Liver (tissue), 9 donors: Measurements from ENCODE around the gene CYP24A1. TPM values are rescaled to one million over a fixed set of nuclear protein-coding genes. Genes with fewer than 3 reads are reported as not detected.

Experiments
- DNase-seq: peaks from one replicate; pipeline ENCODE4 v3.0.0-alpha.2; 2017; ENCODE audit warnings: low spot score
- H3K27ac ChIP-seq, 2 donors: one replicate each; pipeline ENCODE4 v1.7.0; 2013; ENCODE audit warnings: inconsistent platforms in 2 of 2, low read length in 2 of 2, control low read depth in 1 of 2, low read depth in 1 of 2, mild to moderate bottlenecking in 1 of 2
- H3K27me3 ChIP-seq, 4 donors: one replicate each; pipeline versions ENCODE4 v1.6.1 to v1.7.0; 2013; ENCODE audit warnings: low read length in 3 of 4, inconsistent platforms in 1 of 4, mild to moderate bottlenecking in 1 of 4, moderate library complexity in 1 of 4; ENCODE audit not compliant: control insufficient read depth in 4 of 4, insufficient read depth in 4 of 4
- H3K36me3 ChIP-seq, 4 donors: one replicate each; pipeline versions ENCODE4 v1.6.1 to v1.7.0; 2013; ENCODE audit warnings: low read length in 3 of 4, mild to moderate bottlenecking in 3 of 4, low read depth in 1 of 4, moderate library complexity in 1 of 4; ENCODE audit not compliant: control insufficient read depth in 4 of 4, insufficient read depth in 3 of 4
- H3K4me1 ChIP-seq, 4 donors: one replicate each; pipeline versions ENCODE4 v1.6.1 to v1.7.0; 2013; ENCODE audit warnings: low read length in 3 of 4, mild to moderate bottlenecking in 3 of 4, moderate library complexity in 1 of 4; ENCODE audit not compliant: control insufficient read depth in 4 of 4, insufficient read depth in 4 of 4
- H3K4me3 ChIP-seq, 3 donors: one replicate each; pipeline versions ENCODE4 v1.6.1 to v1.7.0; 2013; ENCODE audit warnings: low read length in 3 of 3, control low read depth in 1 of 3, low read depth in 1 of 3, mild to moderate bottlenecking in 1 of 3
- H3K9ac ChIP-seq, 2 donors: one replicate each; pipeline ENCODE4 v1.7.0; 2013; ENCODE audit warnings: low read length in 2 of 2, mild to moderate bottlenecking in 2 of 2, moderate library complexity in 2 of 2, control low read depth in 1 of 2, low read depth in 1 of 2
- H3K9me3 ChIP-seq, 4 donors: one replicate each; pipeline versions ENCODE4 v1.6.1 to v1.7.0; 2013; ENCODE audit warnings: low read length in 3 of 4; ENCODE audit not compliant: control insufficient read depth in 4 of 4
- EGR1 ChIP-seq, 2 donors: IDR thresholded peaks; 2 replicates each; pipeline ENCODE4 v1.6.1; 2016 to 2018; ENCODE audit warnings: antibody characterized with exemption in 2 of 2, low read depth in 2 of 2
- FOXA1 ChIP-seq: IDR thresholded peaks from 2 replicates; pipeline ENCODE4 v1.6.1; 2016; ENCODE audit warnings: antibody characterized with exemption
- FOXA2 ChIP-seq: IDR thresholded peaks from 2 replicates; pipeline ENCODE4 v1.6.1; 2016; ENCODE audit warnings: antibody characterized with exemption
- GABPA ChIP-seq, 2 donors: IDR thresholded peaks in 1 of 2; conservative IDR thresholded peaks in 1 of 2; 2 replicates each; pipeline ENCODE4 v1.6.1; 2016; ENCODE audit warnings: antibody characterized with exemption in 2 of 2, mild to moderate bottlenecking in 1 of 2, moderate library complexity in 1 of 2
- HNF4A ChIP-seq, 2 donors: conservative IDR thresholded peaks; 2 replicates each; pipeline ENCODE4 v1.6.1; 2016; ENCODE audit warnings: antibody characterized with exemption in 2 of 2, mild to moderate bottlenecking in 2 of 2
- HNF4G ChIP-seq: IDR thresholded peaks from 2 replicates; pipeline ENCODE4 v1.6.1; 2016; ENCODE audit warnings: antibody characterized with exemption
- JUND ChIP-seq, 2 donors: IDR thresholded peaks; 2 replicates each; pipeline ENCODE4 v1.6.1; 2016; ENCODE audit warnings: antibody characterized with exemption in 2 of 2
- NR2F2 ChIP-seq: IDR thresholded peaks from 2 replicates; pipeline ENCODE4 v1.6.1; 2016; ENCODE audit warnings: antibody characterized with exemption
- RAD21 ChIP-seq, 2 donors: IDR thresholded peaks; 2 replicates each; pipeline ENCODE4 v1.6.1; 2016; ENCODE audit warnings: antibody characterized with exemption in 2 of 2, mild to moderate bottlenecking in 2 of 2
- RXRA ChIP-seq, 2 donors: IDR thresholded peaks; 2 replicates each; pipeline ENCODE4 v1.6.1; 2017 to 2018; ENCODE audit warnings: antibody characterized with exemption in 2 of 2, mild to moderate bottlenecking in 1 of 2
- SP1 ChIP-seq: IDR thresholded peaks from 2 replicates; pipeline ENCODE4 v1.6.1; 2018; ENCODE audit warnings: antibody characterized with exemption, mild to moderate bottlenecking
- TAF1 ChIP-seq: conservative IDR thresholded peaks from 2 replicates; pipeline ENCODE4 v1.6.1; 2016; ENCODE audit warnings: antibody characterized with exemption, mild to moderate bottlenecking
- YY1 ChIP-seq: IDR thresholded peaks from 2 replicates; pipeline ENCODE4 v1.6.1; 2016; ENCODE audit warnings: antibody characterized with exemption, mild to moderate bottlenecking
- WGBS: extraction: QIAGEN DNeasy Blood & Tissue Kit; methylation state at CpG from one replicate; pipeline ENCODE4 v1.1.7; 2013; 5-methylcytosine and 5-hydroxymethylcytosine counted together
- polyA plus RNA-seq, 2 donors: library from polyadenylated mRNA; stranded (reverse) in 1 of 2; unstranded in 1 of 2; fragments of 200-250 nt in 1 of 2; fragments of >200 nt in 1 of 2; fragmentation: Nextera tagmentation in 1 of 2; extraction: Ambion mirVana in 1 of 2; gene quantifications; one replicate each; pipeline versions ENCODE4 v1.2.1 to v1.2.3, GENCODE V29; 2013 to 2015
- total RNA-seq, 2 donors: library from RNA; depleted of rRNA; stranded (reverse); fragments of >200 nt; gene quantifications; one replicate each; pipeline ENCODE4 v1.2.3, GENCODE V29; 2014
- TF ChIP-seq, protein P1 (sequence below): IDR thresholded peaks from 2 replicates; pipeline ENCODE4 v1.6.1; 2016; ENCODE audit warnings: antibody characterized with exemption
- TF ChIP-seq, protein P2 (sequence below): fragments of 150-350 bp; IDR thresholded peaks from 2 replicates; pipeline ENCODE4 v1.5.1; 2017; ENCODE audit warnings: improper control_type of control experiment, low read depth, low read length; ENCODE audit not compliant: missing input control
- TF ChIP-seq, protein P3 (sequence below): IDR thresholded peaks from 2 replicates; pipeline ENCODE4 v1.6.1; 2016; ENCODE audit warnings: antibody characterized with exemption, mild to moderate bottlenecking
- TF ChIP-seq, protein P4 (sequence below): IDR thresholded peaks from 2 replicates; pipeline ENCODE4 v1.6.1; 2016; ENCODE audit warnings: antibody characterized with exemption
- TF ChIP-seq, protein P5 (sequence below): IDR thresholded peaks from 2 replicates; pipeline ENCODE4 v1.6.1; 2016; ENCODE audit warnings: antibody characterized with exemption
- donor health status: healthy.
- donor health status: healthy.
- donor health status: healthy.
- donor health status: healthy.
- donor health status: healthy.

Gene CYP24A1
- total and polyA plus RNA-seq, 4 donors, result not detected

DNA sequence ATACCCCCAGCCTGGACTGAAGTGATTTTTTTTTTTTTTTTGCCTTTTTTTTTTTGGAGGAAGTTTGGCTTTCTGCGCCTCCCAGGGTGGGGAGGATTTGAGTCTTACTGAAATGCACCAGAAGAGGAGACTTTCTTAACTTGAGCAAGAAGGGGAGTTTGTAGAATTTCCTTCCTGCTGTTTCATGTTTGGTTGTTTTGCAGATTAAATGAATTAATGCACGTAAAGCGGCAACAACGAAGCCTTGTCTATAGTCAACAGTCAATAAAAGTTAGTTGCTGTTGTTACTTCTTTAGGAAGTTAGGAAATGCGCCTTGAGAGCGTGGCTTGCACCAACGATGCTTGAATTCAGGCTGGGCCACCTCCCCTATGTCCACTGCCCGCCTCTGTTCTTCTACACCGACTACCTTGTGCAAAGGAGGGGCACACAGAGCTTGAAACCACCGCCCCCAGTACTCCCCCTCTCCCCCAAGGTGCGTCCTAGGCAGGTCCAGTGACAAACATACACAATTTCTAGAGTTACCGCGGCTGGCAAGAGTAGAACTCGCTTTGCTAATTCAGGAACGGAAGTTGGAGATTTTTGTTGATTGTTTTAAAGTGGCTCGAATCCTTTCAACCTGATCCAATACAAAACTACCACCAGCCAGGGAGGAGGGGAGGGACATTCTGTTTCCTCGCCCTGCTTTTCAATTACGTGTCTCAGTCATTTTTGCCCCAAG, 830 bp upstream of the CYP24A1 start:
- WGBS, result 43% methylated on average over 18 of the region's 18 CpGs
- H3K36me3 ChIP-seq, result no peaks in the 10 kb centered on the region
- no peak overlapping the region for H3K27ac ChIP-seq
- TF ChIP-seq RXRA (IDR thresholded peaks at IDR 0.05) (no peak), FOXA1 (no peak), EGR1 (IDR thresholded peaks at IDR 0.05; ENCODE audit: low read depth in 2 of 2) (no peak), HNF4A (conservative IDR thresholded peaks at IDR 0.05) (no peak), YY1 (no peak), GABPA (IDR thresholded peaks at IDR 0.05 in 1 of 2, conservative IDR thresholded peaks at IDR 0.05 in 1 of 2) (no peak), HNF4G (no peak), JUND (IDR thresholded peaks at IDR 0.05) (no peak), FOXA2 (no peak), TAF1 (no peak), SP1 (no peak), RAD21 (IDR thresholded peaks at IDR 0.05) (no peak), NR2F2 (no peak)
- TF ChIP-seq, protein P1, sequence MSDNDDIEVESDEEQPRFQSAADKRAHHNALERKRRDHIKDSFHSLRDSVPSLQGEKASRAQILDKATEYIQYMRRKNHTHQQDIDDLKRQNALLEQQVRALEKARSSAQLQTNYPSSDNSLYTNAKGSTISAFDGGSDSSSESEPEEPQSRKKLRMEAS, result no peak
- TF ChIP-seq, protein P2, sequence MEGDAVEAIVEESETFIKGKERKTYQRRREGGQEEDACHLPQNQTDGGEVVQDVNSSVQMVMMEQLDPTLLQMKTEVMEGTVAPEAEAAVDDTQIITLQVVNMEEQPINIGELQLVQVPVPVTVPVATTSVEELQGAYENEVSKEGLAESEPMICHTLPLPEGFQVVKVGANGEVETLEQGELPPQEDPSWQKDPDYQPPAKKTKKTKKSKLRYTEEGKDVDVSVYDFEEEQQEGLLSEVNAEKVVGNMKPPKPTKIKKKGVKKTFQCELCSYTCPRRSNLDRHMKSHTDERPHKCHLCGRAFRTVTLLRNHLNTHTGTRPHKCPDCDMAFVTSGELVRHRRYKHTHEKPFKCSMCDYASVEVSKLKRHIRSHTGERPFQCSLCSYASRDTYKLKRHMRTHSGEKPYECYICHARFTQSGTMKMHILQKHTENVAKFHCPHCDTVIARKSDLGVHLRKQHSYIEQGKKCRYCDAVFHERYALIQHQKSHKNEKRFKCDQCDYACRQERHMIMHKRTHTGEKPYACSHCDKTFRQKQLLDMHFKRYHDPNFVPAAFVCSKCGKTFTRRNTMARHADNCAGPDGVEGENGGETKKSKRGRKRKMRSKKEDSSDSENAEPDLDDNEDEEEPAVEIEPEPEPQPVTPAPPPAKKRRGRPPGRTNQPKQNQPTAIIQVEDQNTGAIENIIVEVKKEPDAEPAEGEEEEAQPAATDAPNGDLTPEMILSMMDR, result no peak
- TF ChIP-seq, protein P3, sequence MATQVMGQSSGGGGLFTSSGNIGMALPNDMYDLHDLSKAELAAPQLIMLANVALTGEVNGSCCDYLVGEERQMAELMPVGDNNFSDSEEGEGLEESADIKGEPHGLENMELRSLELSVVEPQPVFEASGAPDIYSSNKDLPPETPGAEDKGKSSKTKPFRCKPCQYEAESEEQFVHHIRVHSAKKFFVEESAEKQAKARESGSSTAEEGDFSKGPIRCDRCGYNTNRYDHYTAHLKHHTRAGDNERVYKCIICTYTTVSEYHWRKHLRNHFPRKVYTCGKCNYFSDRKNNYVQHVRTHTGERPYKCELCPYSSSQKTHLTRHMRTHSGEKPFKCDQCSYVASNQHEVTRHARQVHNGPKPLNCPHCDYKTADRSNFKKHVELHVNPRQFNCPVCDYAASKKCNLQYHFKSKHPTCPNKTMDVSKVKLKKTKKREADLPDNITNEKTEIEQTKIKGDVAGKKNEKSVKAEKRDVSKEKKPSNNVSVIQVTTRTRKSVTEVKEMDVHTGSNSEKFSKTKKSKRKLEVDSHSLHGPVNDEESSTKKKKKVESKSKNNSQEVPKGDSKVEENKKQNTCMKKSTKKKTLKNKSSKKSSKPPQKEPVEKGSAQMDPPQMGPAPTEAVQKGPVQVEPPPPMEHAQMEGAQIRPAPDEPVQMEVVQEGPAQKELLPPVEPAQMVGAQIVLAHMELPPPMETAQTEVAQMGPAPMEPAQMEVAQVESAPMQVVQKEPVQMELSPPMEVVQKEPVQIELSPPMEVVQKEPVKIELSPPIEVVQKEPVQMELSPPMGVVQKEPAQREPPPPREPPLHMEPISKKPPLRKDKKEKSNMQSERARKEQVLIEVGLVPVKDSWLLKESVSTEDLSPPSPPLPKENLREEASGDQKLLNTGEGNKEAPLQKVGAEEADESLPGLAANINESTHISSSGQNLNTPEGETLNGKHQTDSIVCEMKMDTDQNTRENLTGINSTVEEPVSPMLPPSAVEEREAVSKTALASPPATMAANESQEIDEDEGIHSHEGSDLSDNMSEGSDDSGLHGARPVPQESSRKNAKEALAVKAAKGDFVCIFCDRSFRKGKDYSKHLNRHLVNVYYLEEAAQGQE, result no peak
- TF ChIP-seq, protein P4, sequence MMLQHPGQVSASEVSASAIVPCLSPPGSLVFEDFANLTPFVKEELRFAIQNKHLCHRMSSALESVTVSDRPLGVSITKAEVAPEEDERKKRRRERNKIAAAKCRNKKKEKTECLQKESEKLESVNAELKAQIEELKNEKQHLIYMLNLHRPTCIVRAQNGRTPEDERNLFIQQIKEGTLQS, result no peak
- TF ChIP-seq, protein P5, sequence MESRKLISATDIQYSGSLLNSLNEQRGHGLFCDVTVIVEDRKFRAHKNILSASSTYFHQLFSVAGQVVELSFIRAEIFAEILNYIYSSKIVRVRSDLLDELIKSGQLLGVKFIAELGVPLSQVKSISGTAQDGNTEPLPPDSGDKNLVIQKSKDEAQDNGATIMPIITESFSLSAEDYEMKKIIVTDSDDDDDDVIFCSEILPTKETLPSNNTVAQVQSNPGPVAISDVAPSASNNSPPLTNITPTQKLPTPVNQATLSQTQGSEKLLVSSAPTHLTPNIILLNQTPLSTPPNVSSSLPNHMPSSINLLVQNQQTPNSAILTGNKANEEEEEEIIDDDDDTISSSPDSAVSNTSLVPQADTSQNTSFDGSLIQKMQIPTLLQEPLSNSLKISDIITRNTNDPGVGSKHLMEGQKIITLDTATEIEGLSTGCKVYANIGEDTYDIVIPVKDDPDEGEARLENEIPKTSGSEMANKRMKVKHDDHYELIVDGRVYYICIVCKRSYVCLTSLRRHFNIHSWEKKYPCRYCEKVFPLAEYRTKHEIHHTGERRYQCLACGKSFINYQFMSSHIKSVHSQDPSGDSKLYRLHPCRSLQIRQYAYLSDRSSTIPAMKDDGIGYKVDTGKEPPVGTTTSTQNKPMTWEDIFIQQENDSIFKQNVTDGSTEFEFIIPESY, result no peak
- DNase-seq, result no peak
- peaks cover 5 to 22% (median 12%) of the 10 kb centered on the region in 4 donors for H3K4me1 ChIP-seq
- H3K4me3 ChIP-seq, result peak overlapping the region in 1 of 3 donors; percentile 32
- no peak overlapping the region for H3K9ac ChIP-seq
- H3K27me3 ChIP-seq, result peaks cover 5 to 14% (median 8%) of the 10 kb centered on the region in 4 donors
- no peaks in the 10 kb centered on the region for H3K9me3 ChIP-seq
